Loucy (cell line): ENCODE measurements around the gene GNAQ.

Source experiments
- EZH2phosphoT487 ChIP-seq: fragments of 200-600 bp; IDR thresholded peaks from 2 replicates; pipeline ENCODE4 v1.6.1; 2018; ENCODE audit warnings: antibody characterized with exemption, mild to moderate bottlenecking, moderate library complexity, borderline replicate concordance
- TF ChIP-seq, protein P1 (sequence below): fragments of 200-600 bp; sonication (generic); conservative IDR thresholded peaks from 2 replicates; pipeline ENCODE4 v1.5.1; 2014; ENCODE audit warnings: mild to moderate bottlenecking, antibody characterized with exemption, low read length

- TF ChIP-seq, protein P1, sequence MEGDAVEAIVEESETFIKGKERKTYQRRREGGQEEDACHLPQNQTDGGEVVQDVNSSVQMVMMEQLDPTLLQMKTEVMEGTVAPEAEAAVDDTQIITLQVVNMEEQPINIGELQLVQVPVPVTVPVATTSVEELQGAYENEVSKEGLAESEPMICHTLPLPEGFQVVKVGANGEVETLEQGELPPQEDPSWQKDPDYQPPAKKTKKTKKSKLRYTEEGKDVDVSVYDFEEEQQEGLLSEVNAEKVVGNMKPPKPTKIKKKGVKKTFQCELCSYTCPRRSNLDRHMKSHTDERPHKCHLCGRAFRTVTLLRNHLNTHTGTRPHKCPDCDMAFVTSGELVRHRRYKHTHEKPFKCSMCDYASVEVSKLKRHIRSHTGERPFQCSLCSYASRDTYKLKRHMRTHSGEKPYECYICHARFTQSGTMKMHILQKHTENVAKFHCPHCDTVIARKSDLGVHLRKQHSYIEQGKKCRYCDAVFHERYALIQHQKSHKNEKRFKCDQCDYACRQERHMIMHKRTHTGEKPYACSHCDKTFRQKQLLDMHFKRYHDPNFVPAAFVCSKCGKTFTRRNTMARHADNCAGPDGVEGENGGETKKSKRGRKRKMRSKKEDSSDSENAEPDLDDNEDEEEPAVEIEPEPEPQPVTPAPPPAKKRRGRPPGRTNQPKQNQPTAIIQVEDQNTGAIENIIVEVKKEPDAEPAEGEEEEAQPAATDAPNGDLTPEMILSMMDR, result no peak
- no peak for TF ChIP-seq EZH2phosphoT487
These were observed 88.6 kb downstream of the GNAQ start for GRCh38 chr9:77943057-77943456.
